T-helper 1 cell treated with Interleukin-12 subunit alpha and Interleukin-12 subunit beta and Interleukin-4 antibody, amounts not matched to agents 30 ng/mL and 1 ng/mL, for 36 hours (primary cell): ENCODE measurements around the gene DLGAP3. TPM values are rescaled to one million over a fixed set of nuclear protein-coding genes. Genes with fewer than 3 reads are reported as not detected.

ENCODE experiments used
- intact Hi-C: fragments of 100-400 bp; cut with micrococcal nuclease; formaldehyde crosslinking; loops from one replicate; pipeline ENCODE4 v1.15.1; 2024
- total RNA-seq: library from RNA; stranded (reverse); gene quantifications from 2 replicates; pipeline ENCODE4 v1.2.3, GENCODE V29; 2022

The DLGAP3 gene
- total RNA-seq, 1 donor from 2014 or later: 0.74 TPM

DNA sequence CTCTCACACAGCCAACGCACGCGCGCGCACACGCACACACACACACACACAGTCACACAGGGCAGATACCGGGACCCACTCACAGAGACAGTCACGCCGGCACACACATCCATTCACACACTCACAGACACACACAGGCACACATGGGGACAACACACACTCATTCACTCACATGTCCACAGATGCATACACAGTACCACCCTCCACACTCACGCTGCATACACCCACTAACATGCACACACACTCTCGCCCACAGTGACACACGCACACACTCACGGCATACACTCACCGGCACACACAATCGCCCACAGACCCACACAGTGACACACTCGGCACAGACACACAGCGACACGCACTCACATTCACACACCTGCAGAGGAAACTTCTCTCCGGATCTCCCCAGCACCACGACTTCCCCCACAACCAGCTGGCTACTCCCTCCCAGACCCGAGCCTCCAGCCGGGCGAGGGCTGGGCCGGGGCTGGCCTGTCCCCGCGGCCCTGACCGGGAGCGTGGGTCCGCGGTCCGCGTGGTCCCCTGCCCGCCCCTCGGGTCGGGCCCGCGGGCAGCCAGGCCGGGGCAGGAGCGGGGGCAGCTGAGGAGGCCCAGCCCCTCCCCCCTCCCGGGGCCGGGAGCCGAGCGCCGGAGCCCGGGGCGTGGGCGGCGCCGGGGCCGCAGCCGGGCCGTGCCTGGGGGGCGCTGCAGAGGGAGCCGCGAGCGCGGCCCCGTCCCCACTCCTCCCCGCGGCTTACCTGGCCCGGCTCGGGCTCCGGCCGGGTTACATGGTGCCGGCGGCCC lies 552 bp downstream of the DLGAP3 start:
- intact Hi-C loops: no loop called here

GRCh38 chr1:34928066-34928696 lies 1.3 kb downstream of the DLGAP3 start:
- intact Hi-C loops: no loop called here

DNA sequence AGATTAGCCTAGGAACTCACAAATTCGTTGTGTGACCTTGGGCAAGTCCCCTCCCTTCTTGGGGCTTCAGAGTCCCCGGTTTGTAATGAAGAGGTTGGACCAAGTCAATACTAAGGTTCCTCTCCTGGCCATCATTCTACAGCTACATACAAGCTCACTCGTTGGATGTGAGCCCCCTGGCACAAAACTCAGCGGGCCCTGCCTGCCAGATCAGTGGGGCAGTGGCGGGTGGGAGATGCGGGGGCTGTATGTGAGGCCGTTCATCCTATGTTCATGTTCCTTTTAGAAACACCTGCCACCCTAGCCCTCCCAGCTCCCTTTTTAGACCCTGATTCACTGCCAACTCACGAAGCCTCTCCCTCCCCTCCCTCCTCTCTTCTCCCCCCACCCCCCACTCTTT lies 2.1 kb downstream of the DLGAP3 start:
- intact Hi-C loops: no loop called here

DNA sequence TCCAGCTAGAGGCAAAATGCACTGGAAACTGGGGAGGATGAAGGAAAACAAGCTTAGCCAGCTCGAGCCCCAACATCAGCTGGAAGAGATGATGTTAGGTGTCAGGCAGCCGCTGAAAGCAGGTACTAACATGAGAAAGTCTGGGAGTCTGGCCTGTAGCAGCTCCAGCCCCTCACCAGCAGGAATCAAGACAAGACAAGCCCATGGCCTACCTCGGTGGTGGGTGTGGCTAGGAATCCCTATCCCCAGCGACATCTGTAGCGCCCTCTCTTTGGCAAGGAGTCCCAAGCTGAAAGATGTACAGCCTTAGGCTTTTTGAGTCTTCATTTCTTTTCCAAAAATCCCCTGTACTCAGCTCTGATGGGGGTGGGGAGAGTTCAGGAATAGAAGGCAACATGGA lies 2.6 kb downstream of the DLGAP3 start:
- intact Hi-C loops: no loop called here

DNA sequence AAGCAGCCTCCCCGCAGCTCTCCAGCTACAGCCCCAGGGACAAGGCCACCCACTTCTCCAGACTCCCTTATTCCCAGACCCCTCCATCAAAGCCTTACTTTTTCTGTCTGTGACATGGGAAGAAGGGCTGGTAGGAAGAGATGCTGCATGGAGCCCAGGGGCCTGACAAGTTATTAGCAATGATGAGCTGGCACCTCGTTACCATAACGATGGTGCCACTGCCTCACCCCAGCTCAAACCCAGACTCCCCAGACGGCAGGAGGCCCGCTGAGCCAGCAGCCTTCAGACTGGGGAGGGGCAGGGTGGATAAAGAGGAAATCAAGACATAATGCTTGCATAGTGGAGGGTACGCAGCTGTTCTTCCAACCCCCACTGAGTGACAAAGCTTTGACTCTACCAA lies 3.3 kb downstream of the DLGAP3 start:
- intact Hi-C loops: no loop called here

DNA sequence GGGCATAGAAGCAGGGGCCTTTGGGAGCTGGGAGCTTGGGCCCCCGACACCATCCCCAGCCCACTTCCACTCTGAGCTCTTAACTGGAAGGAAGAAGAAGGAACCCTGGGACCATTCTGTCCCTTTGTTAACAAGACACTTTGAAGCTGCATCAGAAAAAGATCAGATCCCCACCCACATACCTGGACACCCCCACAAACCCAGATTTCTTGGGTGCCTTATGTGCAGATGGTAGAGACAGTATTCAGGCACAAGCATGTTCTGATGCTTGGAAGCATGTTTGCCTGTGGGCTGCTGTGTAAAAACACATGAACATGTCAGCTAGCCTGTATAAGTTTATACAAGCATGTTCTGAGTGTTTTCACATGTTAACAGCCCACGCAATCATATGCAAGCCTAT lies 3.7 kb downstream of the DLGAP3 start:
- intact Hi-C loops: no loop called here

DNA sequence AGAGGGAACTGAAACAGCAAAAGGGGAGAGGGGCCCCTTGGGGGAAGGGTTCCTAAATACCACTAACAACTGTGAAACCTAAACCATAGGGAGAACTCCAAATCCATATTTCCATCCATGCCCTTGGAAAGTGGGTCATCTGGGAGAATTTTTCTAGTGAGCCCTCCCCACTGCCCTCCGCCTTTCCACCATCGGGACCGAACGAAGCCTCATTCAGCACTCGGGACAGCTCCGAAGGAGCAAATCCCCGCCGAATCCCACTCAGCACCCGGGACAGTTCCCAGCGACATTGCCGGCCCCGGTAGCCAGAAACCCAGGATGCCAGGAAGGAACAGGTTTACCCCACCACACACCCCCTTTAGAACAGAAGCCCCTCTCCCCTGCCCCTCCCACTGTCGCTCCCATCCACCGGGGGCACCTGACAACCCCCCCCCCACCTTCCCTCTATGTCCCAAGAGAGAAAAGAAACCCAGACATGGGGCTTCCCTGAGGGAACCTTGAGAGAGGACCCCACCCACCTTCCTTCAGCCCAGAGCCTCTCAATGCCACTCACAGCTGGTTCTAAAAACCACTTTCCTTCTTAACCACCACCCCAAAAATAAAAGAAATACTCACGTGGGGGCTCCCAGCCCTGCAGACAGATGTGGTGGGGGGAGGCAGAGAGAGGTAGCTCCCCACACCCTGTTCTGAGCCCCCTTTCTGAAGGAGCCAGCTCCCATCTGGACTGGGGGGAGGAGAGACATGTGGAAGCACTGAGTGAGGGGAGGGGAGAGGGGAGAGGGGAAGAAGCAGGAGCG lies 4.5 kb downstream of the DLGAP3 start:
- intact Hi-C loops: no loop called here

- intact Hi-C loops: no loop called here
Observed at GRCh38 chr1:34923490-34923889, 6.0 kb downstream of the DLGAP3 start.

- intact Hi-C loops: no loop called here
Observed at GRCh38 chr1:34918977-34919561, 10.4 kb downstream of the DLGAP3 start.

DNA sequence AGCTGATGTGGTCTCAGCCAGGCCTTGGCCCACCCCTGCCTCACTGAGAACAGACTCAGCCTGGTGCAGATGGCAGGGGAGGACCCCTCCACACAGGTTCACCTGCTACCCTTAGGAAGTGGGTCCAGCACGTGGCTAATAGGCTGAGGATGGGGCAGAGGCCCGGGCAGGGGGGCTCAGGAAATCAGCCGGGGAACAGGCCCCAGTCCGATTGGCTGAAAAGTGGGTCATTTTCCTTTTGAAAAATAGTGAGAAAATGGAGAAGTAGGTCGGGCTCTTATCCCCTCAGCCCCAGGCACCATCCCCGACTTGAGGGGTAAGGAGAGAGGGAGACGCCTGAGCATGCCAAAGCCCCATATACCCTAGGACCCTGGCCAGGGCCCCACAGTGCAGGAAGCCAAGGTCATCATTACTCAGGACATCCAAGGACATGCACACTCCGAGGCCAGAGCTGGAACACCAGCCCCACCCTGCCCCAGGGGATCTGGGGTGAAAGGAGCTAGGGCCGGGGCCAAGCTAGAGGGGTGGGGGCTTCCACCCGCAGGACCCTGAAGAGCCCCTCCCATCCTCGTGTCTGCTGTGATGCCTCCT lies 11.0 kb downstream of the DLGAP3 start:
- intact Hi-C loops: no loop called here

DNA sequence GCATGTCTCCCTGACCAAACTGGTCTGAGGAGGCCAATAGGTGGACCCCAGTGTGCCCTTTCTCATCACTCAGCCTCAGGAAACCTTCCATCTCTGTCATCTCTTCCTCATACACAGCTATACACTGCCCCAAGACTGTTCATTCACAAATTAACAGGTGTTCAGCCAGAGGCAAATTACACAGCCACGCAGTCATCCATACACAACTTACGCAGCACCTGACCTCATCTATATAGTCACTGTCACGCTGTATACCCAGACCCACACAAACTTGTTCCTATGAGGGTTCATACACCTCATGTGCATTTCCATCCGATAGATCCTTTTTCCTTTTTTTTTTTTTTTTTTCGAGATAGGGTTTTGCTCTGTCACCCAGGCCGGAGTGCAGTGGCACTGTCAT lies 12.4 kb downstream of the DLGAP3 start:
- intact Hi-C loops: no loop called here

GRCh38 chr1:34916104-34916503 lies 13.3 kb downstream of the DLGAP3 start:
- intact Hi-C loops: no loop called here

DNA sequence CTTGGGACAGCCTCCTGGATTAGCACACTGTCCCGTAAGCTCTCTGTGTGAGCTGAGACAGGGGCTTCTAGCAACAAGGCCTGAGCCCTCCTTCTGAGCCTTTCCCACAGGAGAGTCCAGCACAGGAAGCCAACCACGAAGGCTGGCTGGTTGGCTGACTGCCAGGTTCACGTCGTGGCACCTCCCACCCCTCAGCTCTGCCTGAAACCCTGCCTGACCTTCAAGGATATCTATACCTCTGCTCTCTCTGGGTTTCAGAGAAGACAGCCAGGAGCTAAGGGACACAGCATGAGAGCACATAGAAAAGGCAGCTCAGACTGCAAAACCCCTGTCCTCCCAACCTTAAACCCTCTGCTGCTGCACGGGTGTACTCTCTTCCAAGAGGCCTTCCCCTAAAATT lies 13.9 kb downstream of the DLGAP3 start:
- intact Hi-C loops: no loop called here

DNA sequence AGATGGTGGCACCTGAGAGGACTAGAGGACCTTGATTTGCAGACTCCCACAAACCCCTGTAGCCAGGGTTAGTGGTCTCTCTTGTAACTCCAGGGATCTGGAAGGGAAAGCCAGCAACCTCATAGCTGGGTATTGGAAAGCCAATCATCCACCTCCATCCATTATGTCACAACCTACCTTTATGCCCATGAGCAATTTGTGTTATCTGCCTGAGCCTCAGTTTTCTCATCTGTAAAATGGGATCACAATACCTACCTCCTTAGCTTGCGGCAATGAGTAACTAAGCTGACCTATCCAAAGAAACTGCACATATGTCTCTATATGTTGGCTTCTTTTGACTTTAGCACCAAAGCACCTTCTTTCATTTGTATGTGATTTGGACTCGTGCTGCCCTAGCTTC lies 14.5 kb downstream of the DLGAP3 start:
- intact Hi-C loops: no loop called here

DNA sequence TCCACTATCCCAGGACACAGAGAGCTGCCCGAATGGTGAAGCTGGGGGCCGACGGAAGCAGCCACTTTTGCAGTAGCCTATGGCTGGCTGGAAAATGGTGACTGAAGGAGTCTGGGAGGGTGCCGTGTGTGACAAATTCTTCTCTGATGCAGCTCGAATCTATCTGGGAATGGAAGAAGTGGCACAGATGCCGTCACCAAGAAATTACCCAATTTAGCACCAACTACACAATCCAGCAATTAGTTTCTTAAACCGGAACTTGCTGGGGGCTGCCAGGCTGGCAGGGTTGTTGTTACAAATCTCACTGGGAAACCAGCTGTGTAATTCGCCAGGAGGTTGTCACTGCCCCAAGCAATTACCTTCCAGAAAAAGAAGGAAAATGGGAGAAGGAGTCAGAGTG lies 18.0 kb downstream of the DLGAP3 start:
- intact Hi-C loops: no loop called here

DNA sequence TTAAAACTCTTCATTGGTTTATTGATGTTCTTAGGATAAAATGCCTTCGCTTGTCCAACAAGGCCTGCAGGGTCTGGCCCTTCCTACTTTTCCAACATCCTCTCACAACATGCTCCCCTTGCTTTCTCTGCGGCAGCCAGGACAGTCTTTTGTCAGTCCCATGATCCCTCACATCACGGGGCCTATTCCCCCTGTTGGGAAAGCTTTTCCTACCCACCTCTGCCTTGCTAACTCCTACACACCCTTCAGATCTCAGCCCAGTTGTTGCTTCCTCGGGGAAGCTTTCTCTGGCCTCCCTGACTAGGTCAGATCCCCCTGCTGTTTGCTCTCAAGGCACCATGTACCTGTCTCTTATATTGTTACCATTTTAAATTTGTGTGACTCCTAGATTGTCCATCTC lies 19.0 kb downstream of the DLGAP3 start:
- intact Hi-C loops: no loop called here

- intact Hi-C loops: no loop called here
Observed at GRCh38 chr1:34908369-34908768, 21.1 kb downstream of the DLGAP3 start.

- intact Hi-C loops: no loop called here
Observed at GRCh38 chr1:34907487-34908090, 21.9 kb downstream of the DLGAP3 start.

DNA sequence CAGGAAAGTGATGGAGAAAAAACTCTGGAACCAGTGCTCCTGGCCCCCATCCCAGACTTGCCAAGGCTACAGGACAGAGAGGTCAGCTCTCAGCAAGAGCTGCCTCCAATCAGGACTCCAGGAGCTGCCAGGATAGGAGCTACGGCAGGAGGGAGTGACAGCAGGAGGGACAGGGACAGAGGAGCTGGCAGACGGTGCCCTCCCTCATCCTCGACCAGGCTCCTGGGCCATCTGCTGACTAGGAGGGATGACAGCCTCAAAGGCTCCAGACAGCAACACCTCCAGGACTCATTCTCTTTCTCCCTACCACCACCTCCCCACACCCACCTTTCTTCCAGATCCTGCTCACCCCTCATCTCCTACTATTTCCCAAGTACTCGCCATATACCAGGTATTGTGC lies 22.7 kb downstream of the DLGAP3 start:
- intact Hi-C loops: no loop called here

- intact Hi-C loops: no loop called here
Observed at GRCh38 chr1:34906222-34906621, 23.2 kb downstream of the DLGAP3 start.

DNA sequence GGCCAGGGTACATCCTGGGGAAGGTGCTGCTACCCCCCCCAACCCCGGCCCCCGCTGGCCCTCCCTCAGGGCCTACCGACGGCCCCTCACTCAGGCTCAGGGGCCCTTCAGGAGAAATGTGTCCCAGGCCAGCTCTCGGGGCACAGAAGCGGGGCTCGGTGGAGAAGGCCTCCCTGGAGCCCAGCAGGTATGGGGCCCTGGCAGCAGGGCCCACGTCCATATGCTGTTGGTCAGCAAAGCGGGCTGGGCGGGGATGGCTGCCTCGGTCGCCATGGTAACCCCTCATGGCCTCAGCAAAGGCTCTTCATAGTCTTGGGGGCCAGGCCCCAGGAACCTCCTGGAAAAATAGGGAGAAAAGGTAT lies 24.4 kb downstream of the DLGAP3 start:
- intact Hi-C loops: no loop called here
